GM19395 (cell line): ENCODE measurements around the gene SLC4A5.

Experiments
- ATAC-seq: cut with Tn5 transposase; IDR thresholded peaks from one replicate; pipeline ENCODE4 v1.9.1; 2021; ENCODE audit warnings: mild to moderate bottlenecking, moderate library complexity; ENCODE audit not compliant: unreplicated experiment

Gene SLC4A5

DNA sequence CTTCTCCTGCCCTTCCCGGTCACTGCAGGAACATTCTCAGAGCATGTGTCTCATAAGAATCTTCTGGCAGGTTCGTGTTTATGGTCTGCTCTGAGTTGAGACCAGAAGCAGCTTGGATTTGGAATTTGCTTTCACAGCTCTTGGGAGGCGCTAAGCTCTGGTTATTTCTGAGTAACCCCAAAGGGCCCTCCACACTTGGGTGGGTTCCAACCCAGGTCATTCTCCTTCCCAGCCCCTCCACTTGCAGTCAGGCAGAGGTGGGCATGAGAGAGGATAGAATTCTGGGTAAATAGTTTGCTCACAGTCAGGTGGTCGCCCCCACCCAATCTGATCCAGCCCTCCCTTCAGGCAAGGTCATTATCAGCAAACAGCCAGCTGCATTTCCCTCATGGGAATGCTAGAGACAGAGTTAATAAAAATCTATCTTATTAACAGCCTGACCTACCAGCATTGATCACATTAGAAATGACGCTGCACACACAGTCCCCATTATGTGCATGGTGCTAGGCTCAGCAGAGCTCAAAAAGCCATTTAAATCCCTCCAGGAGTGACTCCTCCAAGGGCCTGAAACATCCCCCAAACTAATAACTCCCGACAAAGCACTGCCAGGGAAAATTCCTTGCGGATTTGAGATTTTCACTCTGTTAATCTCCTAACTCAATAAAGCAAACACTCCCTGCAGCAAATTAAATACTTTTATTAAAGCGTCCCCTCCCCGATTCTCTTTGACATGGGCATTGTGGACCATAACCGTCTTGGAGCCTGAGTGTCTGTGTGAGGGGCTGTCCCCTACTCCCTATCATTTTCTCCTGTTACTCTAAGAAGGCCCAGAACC is 61.9 kb downstream of the SLC4A5 start:
- ATAC-seq: no peak

GRCh38 chr2:74278694-74279093 is 64.5 kb downstream of the SLC4A5 start:
- ATAC-seq: no peak

DNA sequence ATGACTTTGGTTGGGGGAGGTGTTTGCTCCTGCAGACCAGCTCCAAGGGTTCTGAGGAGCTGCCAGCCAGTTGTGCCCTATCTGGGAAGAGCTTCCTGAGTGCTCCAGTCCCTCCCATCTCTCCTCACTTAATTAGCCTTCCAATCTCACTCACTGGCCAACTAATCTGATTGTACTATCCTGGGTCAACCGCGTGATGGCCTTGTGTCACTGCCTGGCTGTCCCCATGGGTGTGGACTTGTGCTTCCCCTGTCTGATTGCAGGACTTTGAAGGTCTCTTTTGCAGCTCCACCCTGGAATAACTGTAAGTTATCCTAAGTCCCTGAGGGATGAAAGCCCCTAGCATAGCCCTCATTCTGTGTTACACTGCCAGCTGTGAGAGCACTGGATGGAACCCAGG is 65.0 kb downstream of the SLC4A5 start:
- ATAC-seq: no peak

DNA sequence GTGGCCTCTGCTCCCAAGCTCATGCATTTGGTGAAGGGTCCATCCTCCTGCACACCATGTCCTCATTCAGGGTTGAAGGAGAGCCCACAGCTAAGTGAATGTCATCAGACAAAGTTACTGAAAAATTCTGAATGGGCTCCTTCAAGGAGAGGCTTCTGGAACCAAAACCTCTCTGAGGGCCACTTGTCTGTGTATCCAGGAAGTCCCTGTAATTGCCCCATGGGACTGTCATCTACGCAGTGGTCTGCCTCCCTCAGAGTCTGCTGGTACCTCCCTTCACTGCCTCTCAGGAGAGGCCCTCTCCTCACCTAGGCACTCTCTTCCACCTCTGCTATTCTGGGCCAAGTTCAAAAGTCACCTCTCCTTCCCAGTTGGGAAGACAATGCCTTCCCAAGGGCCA is 68.0 kb downstream of the SLC4A5 start:
- no peak for ATAC-seq

DNA sequence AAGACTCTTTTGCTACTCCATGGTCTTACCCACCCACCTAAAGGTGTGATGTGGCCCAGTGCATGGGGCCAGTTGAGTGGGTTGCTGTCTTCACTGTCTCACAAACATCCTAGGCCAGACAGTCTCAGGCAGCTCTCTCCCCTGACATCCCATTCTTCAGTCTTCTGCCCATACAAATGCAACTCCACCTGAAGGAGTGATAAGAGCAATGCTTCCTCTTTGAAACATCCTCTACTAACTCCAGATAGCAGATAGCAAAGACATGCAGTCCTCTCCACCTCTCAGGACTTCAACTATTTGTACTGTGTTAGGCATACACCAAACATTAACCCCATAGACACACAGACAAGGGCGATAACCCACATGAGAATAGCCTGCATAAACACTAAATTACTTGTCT is 73.5 kb downstream of the SLC4A5 start:
- ATAC-seq: no peak

GRCh38 chr2:74267068-74267467 is 76.1 kb downstream of the SLC4A5 start:
- ATAC-seq: no peak

DNA sequence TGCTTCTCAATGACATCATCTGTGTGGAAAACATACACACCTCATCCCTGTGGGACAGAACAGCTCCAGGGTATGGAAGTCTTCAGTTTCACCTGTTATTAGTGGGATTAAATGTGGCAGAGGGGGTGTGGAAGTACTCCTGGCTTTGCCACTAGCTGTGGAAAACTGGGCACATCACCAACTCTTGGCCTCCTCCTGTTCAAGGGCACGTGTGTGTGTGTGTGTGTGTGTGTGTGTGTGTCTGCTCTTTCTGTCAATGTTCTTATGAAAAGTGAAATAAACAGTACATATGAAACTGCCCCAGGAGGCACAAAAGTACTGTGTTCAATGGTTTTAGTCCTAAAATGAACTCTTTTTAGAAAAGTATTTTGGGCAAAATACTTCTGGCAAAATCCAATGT is 78.9 kb downstream of the SLC4A5 start:
- ATAC-seq: no peak

- no peak for ATAC-seq
These were observed 80.5 kb downstream of the SLC4A5 start for GRCh38 chr2:74262681-74263080.

- ATAC-seq: no peak
These were observed 81.9 kb downstream of the SLC4A5 start for GRCh38 chr2:74261204-74261864.

GRCh38 chr2:74260495-74260894 is 82.7 kb downstream of the SLC4A5 start:
- no peak for ATAC-seq

DNA sequence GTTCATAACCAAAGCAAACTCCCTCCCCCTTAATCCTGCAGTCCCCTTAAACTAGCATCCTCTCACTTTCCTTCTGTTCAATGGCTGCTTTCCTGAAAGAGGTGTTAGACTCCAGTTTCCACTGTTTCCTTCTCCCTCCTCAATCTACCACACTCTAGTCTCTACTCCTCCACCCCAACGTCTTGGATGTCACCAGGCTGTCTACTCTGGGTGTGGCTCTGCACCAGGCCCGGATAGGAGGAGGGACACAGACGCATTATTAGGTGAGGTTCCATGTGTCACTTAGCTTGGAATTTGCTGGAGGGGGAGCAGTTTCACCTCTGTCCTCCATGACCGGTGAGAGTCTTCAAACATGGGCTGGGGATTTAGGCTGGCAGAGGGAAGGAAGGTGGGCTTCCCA is 83.5 kb downstream of the SLC4A5 start:
- no peak for ATAC-seq

- no peak for ATAC-seq
These were observed 84.0 kb downstream of the SLC4A5 start for GRCh38 chr2:74259191-74259590.

- ATAC-seq: no peak
These were observed 87.5 kb downstream of the SLC4A5 start for GRCh38 chr2:74255660-74256213.

DNA sequence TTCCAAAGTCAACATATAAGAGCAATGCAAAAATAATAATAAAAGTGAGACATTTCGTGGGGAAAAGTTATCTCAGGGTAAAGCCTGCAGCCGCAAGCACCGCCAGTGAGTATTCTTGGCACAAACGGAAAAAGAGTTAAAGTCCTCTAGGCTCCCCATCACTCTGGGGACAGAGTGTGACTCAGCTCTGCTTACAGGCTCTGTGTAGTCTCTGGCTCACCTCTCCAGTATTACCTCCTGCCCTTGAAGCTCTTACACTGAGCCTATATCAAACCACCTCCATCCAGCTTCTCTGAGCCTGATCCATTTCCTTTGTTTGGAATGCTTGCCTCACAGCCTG is 89.3 kb downstream of the SLC4A5 start:
- ATAC-seq: no peak

DNA sequence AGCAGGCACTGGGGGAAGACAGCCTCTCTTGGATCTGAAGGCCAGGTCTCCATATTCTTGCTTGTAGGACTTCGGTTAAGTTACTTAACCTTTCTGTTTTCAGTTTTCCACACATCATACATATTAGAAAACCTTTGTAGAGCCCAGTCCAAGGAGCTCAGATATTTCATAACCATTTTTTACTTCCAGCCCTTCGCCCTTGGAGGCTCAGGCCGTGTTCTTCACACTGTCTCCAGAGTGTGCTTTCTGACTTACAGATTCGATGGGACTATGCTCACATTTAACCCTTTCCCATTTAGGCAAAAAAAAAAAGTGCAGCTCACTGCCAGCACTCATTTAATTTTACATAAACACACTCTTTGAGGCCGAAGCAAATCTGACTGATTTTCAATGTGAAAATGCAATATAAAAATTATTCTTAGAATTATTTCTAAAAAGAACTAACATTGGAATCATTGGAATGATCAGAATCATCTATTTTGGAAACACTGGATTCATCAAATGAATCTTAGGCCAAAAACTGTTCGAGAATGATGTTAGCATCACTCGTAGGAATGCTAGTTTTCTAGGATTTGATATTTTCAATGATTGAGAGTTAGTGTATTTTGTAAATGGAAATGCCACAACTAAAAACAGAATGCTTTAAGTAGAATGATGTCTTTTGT is 89.8 kb downstream of the SLC4A5 start:
- no peak for ATAC-seq

DNA sequence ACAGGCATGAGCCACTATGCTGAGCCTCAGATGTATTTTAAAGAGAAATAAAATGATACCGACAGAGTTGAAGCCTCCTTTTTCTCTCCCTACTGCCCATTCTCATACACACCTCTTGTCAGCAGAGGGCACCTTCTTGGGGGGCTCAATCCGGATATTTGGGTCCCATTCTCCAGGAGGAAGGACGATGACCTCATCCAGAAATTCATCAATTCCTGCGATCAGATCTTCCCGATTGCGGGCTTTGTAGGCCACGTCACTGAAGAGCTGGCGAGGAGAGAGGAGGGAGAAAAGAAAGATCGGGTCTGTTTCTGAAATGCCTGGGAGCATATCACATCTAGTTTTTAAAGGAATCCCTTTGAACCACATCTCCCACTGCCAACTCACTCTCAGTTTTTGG is 90.4 kb downstream of the SLC4A5 start:
- ATAC-seq: no peak

DNA sequence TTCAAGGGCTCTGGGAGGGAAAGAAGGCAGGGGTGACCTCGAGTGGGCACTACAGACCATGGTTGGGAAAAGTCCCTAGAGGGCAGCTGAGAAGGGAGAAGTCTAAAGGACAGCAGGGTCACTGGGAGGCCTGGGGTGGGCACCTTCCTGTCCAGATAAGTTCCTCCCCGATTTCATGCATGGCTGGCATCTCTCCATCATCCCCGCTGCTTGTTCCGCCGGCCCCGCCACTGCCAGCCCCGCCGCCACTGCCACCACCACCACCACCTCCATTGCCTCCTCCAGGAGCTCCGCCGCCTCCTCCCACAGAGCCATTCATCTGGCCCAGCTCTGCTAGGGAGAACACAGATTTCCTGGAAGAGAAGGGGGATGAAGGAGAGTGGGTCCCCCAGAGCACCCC is 91.2 kb downstream of the SLC4A5 start:
- no peak for ATAC-seq

DNA sequence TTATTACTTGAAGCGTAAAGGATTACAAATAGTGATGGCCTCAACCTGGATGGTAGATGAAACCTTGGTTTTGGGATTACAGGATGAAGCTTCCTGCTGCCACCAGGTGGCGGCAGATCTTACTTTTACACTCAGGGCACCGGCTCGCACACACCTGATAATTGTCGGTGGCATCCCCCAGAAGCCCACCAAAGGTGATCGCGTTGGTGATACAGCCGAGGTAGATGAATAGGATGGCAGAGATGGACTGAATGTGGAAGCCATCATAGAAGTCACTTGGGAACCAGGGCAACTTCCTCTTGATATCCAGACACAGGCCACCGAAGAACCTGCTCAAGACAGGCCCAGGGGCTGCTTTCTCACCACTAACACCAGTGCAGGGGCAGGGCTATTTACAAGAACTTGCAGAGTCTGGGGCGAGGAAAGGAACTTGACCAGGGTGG is 93.0 kb downstream of the SLC4A5 start:
- ATAC-seq: no peak

DNA sequence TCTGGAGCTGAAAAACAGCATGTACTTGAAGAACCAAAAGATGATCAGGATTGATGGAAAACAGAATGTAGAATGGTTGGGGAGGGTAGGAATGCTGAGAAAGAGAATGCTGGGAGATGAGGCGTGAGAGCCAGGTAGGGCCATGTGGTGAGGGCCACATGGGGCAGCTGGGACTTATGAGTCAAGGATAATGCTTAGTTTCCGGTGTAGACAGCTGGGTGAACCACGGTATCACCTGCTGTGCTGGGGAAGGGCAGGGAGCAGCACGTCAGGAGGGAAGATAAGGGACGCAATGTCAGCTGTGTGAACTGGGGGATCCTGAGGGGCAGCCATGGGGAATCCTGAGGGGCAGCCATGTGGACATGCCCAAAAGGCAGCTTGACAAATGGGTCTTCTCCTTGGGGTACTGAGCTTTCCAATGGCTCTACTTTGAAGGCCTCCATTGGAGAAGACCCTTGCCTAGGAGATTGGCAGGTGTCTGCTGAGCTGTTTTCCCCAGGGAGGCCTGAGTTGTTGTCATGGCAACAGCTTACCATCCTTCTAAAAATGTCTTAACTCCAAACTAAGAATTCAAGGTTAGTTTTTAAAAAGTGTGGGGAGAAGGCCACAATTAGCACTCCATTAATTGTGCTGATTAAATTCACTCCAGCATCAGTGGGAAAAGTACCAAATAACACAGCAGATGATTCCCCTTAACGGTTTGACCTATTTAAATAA is 93.7 kb downstream of the SLC4A5 start:
- no peak for ATAC-seq

DNA sequence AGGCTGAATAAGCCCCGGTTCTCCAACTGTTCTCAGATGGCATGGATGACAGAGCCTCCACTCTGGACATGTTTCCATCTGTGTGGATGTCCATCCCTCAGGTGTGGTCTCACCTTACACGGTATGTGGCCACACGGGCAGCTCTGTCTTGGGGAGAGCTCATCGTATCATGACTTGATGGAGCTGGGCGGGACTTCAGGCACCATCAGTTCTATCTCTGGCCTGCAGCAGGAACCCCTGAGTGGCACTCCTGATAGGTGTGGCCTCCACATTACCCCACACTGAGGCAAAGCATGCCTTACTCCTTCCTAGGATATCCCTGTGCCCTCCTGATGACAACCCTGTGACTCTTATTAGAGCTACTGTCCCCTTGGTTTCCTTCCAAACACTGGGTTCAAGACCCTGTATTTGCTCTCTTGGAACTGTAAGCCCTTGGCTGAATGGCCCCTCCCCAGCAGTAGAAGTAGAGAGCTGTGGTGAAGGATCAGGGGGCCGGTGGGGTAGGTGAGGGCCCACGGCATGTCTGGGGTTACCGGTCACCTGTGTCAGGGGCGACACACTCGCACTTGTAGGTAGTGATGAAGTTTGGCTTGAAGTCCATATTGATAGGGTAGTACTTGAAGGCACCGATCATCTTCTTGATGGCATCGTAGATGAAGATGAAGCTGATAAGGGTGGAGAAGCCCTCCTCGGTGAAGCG is 96.6 kb downstream of the SLC4A5 start:
- no peak for ATAC-seq

DNA sequence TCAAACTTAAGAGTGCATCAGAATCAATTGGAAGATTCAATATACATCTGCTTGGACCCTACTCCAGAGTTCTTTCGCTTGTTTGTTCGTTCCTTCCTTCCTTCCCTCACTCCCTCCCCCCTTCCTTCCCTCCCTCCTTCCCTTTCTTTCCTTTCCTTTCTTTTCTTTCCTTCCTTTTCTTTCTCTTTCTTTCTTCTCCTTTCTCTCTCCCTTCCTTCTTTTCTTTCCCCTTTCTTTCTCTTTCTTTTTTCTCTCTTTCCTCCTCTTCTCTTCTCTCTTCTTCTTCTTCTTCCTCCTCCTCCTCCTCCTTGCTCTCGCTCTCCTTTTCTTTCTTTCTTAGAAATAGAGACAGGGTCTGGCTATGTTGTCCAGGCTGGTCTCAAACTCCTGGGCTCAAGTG is 98.9 kb downstream of the SLC4A5 start:
- no peak for ATAC-seq
